MCF 10A (cell line): ENCODE measurements around the gene OSER1. TPM values are rescaled to one million over a fixed set of nuclear protein-coding genes. Genes with fewer than 3 reads are reported as not detected.

Experiments
- BruUV-seq: library from RNA; stranded (reverse); fragments of 400-500 nt; replicated peaks from 2 replicates; lab custom pipeline; 2021; lab: Mats Ljungman, UMichigan
- CTCF ChIA-PET: fragments of 300-600 bp; sonication (Branson Sonifier 250); formaldehyde crosslinking; extraction: SDS; loops from one replicate; lab custom pipeline; 2021; ENCODE audit warnings: antibody characterized with exemption, inconsistent platforms; lab: Yijun Ruan, JAX
- POLR2A ChIA-PET: fragments of 300-600, 350-650 bp; sonication (Branson Sonifier 250); formaldehyde crosslinking; extraction: SDS; loops from one replicate; lab custom pipeline; 2020; ENCODE audit warnings: antibody characterized with exemption, inconsistent platforms; lab: Yijun Ruan, JAX
- DNase-seq: peaks from one replicate; pipeline ENCODE4 v3.0.0-alpha.2; 2018; ENCODE audit not compliant: unreplicated experiment
- H3K27ac Mint-ChIP-seq: one replicate; pipeline ENCODE4 v1.8.0; 2022; ENCODE audit warnings: mild to moderate bottlenecking, low read depth, mixed read lengths; ENCODE audit not compliant: unreplicated experiment
- H3K27me3 Mint-ChIP-seq: one replicate; pipeline ENCODE4 v1.8.0; 2022; ENCODE audit warnings: mixed read lengths; ENCODE audit not compliant: insufficient read depth, unreplicated experiment
- H3K36me3 Mint-ChIP-seq: one replicate; pipeline ENCODE4 v1.8.0; 2022; ENCODE audit warnings: mild to moderate bottlenecking, moderate library complexity, mixed read lengths; ENCODE audit not compliant: insufficient read depth, unreplicated experiment
- H3K4me1 Mint-ChIP-seq: one replicate; pipeline ENCODE4 v1.8.0; 2022; ENCODE audit warnings: mixed read lengths; ENCODE audit not compliant: insufficient read depth, unreplicated experiment
- H3K4me3 Mint-ChIP-seq: one replicate; pipeline ENCODE4 v1.8.0; 2022; ENCODE audit warnings: mild to moderate bottlenecking, moderate library complexity, mixed read lengths; ENCODE audit not compliant: unreplicated experiment
- H3K9me3 Mint-ChIP-seq: one replicate; pipeline ENCODE4 v1.8.0; 2022; ENCODE audit warnings: mixed read lengths; ENCODE audit not compliant: unreplicated experiment
- CTCF ChIP-seq: fragments of 200-600 bp; IDR thresholded peaks from one replicate; pipeline ENCODE4 v1.8.0; 2022; ENCODE audit warnings: antibody characterized with exemption, mild to moderate bottlenecking; ENCODE audit not compliant: unreplicated experiment
- intact Hi-C: fragments of 100-400 bp; cut with micrococcal nuclease; formaldehyde crosslinking; loops from 2 replicates; pipeline ENCODE4 v1.14.1; 2022
- total RNA-seq: library from RNA; stranded (reverse); gene quantifications from 2 replicates; pipeline ENCODE4 v1.2.3, GENCODE V29; 2022

Gene OSER1
- total RNA-seq, 1 experiment from 2014 or later = 50.8 TPM

- ChIA-PET POLR2A (interaction anchor here (0.8 to 1.3 kb wide), 3 partner anchors 9 to 194 kb away, joined by 3 to 8 read pairs (median 5); no protein-coding TSS in a partner anchor), CTCF (interaction anchor here (0.7 to 0.9 kb wide), 2 partner anchors 90 to 106 kb away, joined by 3 read pairs; partner anchors contain the start of gene FITM2)
- peak overlapping the region; percentile 51 for H3K4me3 Mint-ChIP-seq
- intact Hi-C loops = no loop called here
- no peaks in the 10 kb centered on the region for H3K9me3 Mint-ChIP-seq
- no peak for TF ChIP-seq CTCF
- H3K27me3 Mint-ChIP-seq = no peaks in the 10 kb centered on the region
- no peak for DNase-seq
- peaks cover 53% of the 10 kb centered on the region for H3K4me1 Mint-ChIP-seq
- peak overlapping the region; percentile 80 for H3K27ac Mint-ChIP-seq
- peaks cover 80% of the 10 kb centered on the region for H3K36me3 Mint-ChIP-seq
- no TSS peak for BruUV-seq
Measured at GRCh38 chr20:44204832-44205215, 5.7 kb downstream of the OSER1 start.

GRCh38 chr20:44204156-44204831 is 6.3 kb downstream of the OSER1 start:
- peak overlapping the region; percentile 51 for H3K4me3 Mint-ChIP-seq
- H3K4me1 Mint-ChIP-seq = peaks cover 53% of the 10 kb centered on the region
- TF ChIP-seq CTCF = no peak
- peak; percentile 88 for DNase-seq
- CTCF ChIA-PET = interaction anchor here (0.6 to 0.9 kb wide), 3 partner anchors 15 to 107 kb away, joined by 3 to 4 read pairs (median 3); partner anchors contain the start of gene FITM2
- peak overlapping the region; percentile 80 for H3K27ac Mint-ChIP-seq
- intact Hi-C loops = no loop called here
- no TSS peak for BruUV-seq
- no peaks in the 10 kb centered on the region for H3K9me3 Mint-ChIP-seq
- H3K36me3 Mint-ChIP-seq = peaks cover 80% of the 10 kb centered on the region
- POLR2A ChIA-PET = interaction anchor here (0.8 to 1.3 kb wide), 3 partner anchors 9 to 194 kb away, joined by 3 to 8 read pairs (median 5); no protein-coding TSS in a partner anchor
- H3K27me3 Mint-ChIP-seq = no peaks in the 10 kb centered on the region

GRCh38 chr20:44203161-44203560 is 7.4 kb downstream of the OSER1 start:
- intact Hi-C loops = no loop called here
- CTCF ChIA-PET = interaction anchor here (0.7 to 2.2 kb wide), 7 partner anchors 8 to 745 kb away, joined by 3 to 38 read pairs (median 3); partner anchors contain the start of genes JPH2 and SRSF6
- Mint-ChIP-seq H3K27me3 (no peaks in the 10 kb centered on the region), H3K27ac (peak overlapping the region; percentile 80), H3K36me3 (peaks cover 86% of the 10 kb centered on the region), H3K9me3 (no peaks in the 10 kb centered on the region), H3K4me1 (peaks cover 44% of the 10 kb centered on the region), H3K4me3 (no peak overlapping the region)
- POLR2A ChIA-PET = interaction anchor here (0.6 to 2.1 kb wide), 6 partner anchors 8 to 745 kb away, joined by 3 to 16 read pairs (median 4); partner anchors contain the start of genes JPH2 and SRSF6
- no peak for TF ChIP-seq CTCF
- no peak for DNase-seq
- no TSS peak for BruUV-seq

GRCh38 chr20:44200983-44201382 is 9.6 kb downstream of the OSER1 start:
- Mint-ChIP-seq H3K36me3 (peaks cover 93% of the 10 kb centered on the region), H3K4me1 (peaks cover 27% of the 10 kb centered on the region), H3K9me3 (no peaks in the 10 kb centered on the region), H3K27ac (peak overlapping the region; percentile 39), H3K27me3 (no peaks in the 10 kb centered on the region), H3K4me3 (no peak overlapping the region)
- ChIA-PET CTCF (no interaction called here), POLR2A (no interaction called here)
- no TSS peak for BruUV-seq
- DNase-seq = no peak
- intact Hi-C loops = no loop called here
- TF ChIP-seq CTCF = no peak
